Vein endothelial cell (primary cell): Measurements from ENCODE around the gene LRRC8C. TPM values are rescaled to one million over a fixed set of nuclear protein-coding genes. Genes with fewer than 3 reads are reported as not detected.

ENCODE experiments used
- small RNA-seq: library from RNA; depleted of rRNA; stranded (forward); fragments of <200 nt; gene quantifications from one replicate; pipeline ENCODE3, GENCODE V24; 2012
- total RNA-seq: library from RNA; depleted of rRNA; stranded (reverse); fragments of >200 nt; gene quantifications from 2 replicates; pipeline ENCODE4 v1.2.3, GENCODE V29; 2012

LRRC8C gene
- total RNA-seq: 38.9 and 47.5 TPM in 2 replicates

GRCh38 chr1:89632657-89633247 is at the start of gene LRRC8C:
Gene LRRC8C, plus strand, starts transcription at chr1:89633120. Its CDS starts 53,354 bp downstream, at chr1:89686474.

Small RNA genes within 50 kb of the gene (small RNA-seq; reads per million reads assigned to genes)
- not detected for gene AC093423.1

Other genes starting within 250 kb of the LRRC8C start
- 5.2 and 14.1 TPM in 2 replicates for gene LRRC8B, start 108.3 kb upstream of the LRRC8C start, total RNA-seq
- 27.1 and 28.5 TPM in 2 replicates for gene LRRC8D, start 187.9 kb downstream of the LRRC8C start, total RNA-seq